ENCODE results near the gene HNRNPA2B1. TPM values are rescaled to one million over a fixed set of nuclear protein-coding genes. Genes with fewer than 3 reads are reported as not detected.
A peak's percentile ranks its signal among the peaks of the same experiment; 100 is the strongest.
"Not testable (repeated sequence)": the region's sequence is repeated elsewhere in the genome, so short reads cannot be mapped to it uniquely, and the experiment has no call there.

Gene HNRNPA2B1
- total RNA-seq, 1 donor from 2014 or later, result 484 TPM

DNA sequence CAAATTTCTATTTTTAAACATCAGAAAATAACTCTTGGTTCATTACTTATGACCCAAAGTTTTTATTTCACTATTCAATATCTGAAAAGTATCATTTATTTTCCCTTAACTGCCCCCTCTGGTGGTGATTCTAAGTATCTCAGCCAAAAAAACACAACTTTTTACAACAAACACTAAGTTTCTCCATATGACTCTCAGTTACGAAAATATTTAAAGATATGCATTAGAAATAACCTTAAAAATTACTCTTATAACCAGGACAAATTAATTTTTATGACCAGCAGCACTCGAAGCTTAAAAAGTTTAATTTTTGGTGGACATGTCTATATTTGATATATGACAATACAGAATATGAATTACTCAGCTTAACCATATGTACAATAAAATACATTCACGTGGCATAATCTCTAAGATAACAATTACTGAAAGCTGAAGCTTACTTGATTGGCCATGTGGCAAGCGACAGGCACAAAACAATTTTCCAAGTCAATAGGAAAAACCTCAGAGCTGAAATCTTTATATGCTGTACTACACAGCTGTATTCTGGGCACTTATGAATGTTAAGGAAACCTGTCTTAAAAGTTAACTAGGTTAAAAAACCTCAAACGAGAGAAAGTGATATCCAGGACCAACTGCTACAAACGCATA, 2.3 kb downstream of the HNRNPA2B1 start:
- peaks cover 47% of the 10 kb centered on the region for H3K4me1 Mint-ChIP-seq (ENCODE audit: unreplicated experiment)
- H3K27me3 Mint-ChIP-seq (ENCODE audit: unreplicated experiment), result no peaks in the 10 kb centered on the region
- TF ChIP-seq, protein P1, sequence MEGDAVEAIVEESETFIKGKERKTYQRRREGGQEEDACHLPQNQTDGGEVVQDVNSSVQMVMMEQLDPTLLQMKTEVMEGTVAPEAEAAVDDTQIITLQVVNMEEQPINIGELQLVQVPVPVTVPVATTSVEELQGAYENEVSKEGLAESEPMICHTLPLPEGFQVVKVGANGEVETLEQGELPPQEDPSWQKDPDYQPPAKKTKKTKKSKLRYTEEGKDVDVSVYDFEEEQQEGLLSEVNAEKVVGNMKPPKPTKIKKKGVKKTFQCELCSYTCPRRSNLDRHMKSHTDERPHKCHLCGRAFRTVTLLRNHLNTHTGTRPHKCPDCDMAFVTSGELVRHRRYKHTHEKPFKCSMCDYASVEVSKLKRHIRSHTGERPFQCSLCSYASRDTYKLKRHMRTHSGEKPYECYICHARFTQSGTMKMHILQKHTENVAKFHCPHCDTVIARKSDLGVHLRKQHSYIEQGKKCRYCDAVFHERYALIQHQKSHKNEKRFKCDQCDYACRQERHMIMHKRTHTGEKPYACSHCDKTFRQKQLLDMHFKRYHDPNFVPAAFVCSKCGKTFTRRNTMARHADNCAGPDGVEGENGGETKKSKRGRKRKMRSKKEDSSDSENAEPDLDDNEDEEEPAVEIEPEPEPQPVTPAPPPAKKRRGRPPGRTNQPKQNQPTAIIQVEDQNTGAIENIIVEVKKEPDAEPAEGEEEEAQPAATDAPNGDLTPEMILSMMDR (IDR thresholded peaks at IDR 0.05), result peak; percentile 74
- H3K9me3 Mint-ChIP-seq (ENCODE audit: unreplicated experiment), result no peaks in the 10 kb centered on the region
- peak overlapping the region; percentile 100 for H3K27ac Mint-ChIP-seq (ENCODE audit: unreplicated experiment)
- peaks cover 65% of the 10 kb centered on the region for H3K36me3 Mint-ChIP-seq (ENCODE audit: unreplicated experiment)
- DNase-seq (ENCODE audit: extremely low spot score, unreplicated experiment), result no peak
- H3K4me3 Mint-ChIP-seq (ENCODE audit: unreplicated experiment), result peak overlapping the region; percentile 99

DNA sequence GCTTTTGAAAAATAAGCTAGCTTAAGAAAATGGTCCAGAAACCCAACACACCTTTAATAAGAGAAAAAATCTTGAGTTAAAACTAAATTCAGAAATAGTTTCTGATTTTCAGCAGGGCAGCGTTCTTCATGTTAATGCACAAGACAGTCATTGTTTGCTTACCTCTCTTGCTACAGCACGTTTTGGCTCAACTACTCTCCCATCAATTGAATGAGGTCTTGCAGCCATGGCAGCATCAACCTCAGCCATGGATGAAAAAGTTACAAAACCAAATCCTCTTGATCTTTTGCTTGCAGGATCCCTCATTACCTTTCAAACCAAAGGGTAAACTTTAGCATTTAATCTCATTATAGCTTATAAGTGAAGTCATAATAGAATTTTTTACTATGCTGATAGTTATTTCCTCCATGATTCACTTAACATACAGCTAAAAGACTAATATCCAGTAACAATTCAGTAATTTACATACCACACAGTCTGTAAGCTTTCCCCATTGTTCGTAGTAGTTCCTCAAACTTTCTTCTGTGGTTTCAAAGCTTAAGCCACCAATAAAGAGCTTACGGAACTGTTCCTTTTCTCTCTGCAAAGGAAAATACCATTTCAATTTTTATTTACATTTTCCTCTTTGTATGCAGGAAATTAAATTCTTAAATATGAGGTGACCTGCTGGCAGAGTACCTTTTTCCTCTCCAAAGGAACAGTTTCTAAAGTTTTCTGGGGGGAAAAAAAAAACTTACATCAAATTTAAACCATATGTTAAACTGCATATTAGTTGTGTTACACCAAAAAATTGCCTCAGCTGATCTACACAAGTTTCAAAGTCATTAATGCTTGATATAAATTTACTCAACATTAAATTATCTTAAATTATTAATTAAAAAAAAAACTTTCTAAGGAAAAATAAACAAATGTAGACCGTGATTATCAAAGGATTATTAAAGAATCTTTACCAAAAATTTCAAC, 3.1 kb downstream of the HNRNPA2B1 start:
- H3K4me1 Mint-ChIP-seq (ENCODE audit: unreplicated experiment), result peaks cover 46% of the 10 kb centered on the region
- TF ChIP-seq, protein P1 (IDR thresholded peaks at IDR 0.05), result no peak
- peak overlapping the region; percentile 99 for H3K4me3 Mint-ChIP-seq (ENCODE audit: unreplicated experiment)
- peak overlapping the region; percentile 53 for H3K27ac Mint-ChIP-seq (ENCODE audit: unreplicated experiment)
- H3K36me3 Mint-ChIP-seq (ENCODE audit: unreplicated experiment), result peaks cover 71% of the 10 kb centered on the region
- DNase-seq (ENCODE audit: extremely low spot score, unreplicated experiment), result no peak
- no peaks in the 10 kb centered on the region for H3K27me3 Mint-ChIP-seq (ENCODE audit: unreplicated experiment)
- H3K9me3 Mint-ChIP-seq (ENCODE audit: unreplicated experiment), result no peaks in the 10 kb centered on the region

DNA sequence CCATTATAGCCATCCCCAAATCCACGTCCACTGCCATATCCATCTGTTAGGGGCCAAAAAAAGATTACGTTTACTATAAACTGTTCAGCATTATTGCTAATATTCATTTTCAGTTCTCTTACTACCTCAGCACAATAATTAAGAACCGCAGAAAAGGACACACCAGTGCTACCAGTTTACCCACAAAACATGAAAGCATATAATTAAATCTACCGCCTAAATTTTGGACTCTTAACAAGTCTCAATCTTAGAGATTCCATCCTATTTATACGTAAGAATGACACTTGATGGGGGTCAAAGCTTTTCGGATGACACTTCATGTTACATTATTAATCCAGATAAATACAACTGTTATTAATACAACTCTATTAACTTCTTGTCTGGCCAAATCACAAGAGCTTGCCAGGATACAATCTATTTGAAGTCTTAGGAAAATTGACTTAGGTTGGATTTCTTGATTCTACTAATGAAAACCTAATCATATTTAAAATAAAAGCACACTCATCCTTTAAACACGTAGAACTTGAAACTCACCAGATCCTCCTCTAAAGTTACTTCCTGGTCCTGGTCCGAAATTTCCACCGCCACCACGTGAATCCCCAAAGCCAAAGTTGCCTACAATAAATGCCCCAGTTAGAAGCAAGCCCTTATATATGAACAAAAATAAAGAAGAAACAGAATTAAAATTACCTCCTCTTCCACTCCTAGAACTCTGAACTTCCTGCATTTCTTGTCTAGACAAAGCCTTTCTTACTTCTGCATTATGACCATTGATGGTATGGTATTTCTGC, 4.5 kb downstream of the HNRNPA2B1 start:
- H3K4me3 Mint-ChIP-seq (ENCODE audit: unreplicated experiment), result peak overlapping the region; percentile 71
- peak overlapping the region; percentile 53 for H3K27ac Mint-ChIP-seq (ENCODE audit: unreplicated experiment)
- H3K4me1 Mint-ChIP-seq (ENCODE audit: unreplicated experiment), result peaks cover 52% of the 10 kb centered on the region
- peaks cover 85% of the 10 kb centered on the region for H3K36me3 Mint-ChIP-seq (ENCODE audit: unreplicated experiment)
- no peak for DNase-seq (ENCODE audit: extremely low spot score, unreplicated experiment)
- TF ChIP-seq, protein P1 (IDR thresholded peaks at IDR 0.05), result no peak
- H3K27me3 Mint-ChIP-seq (ENCODE audit: unreplicated experiment), result no peaks in the 10 kb centered on the region
- no peaks in the 10 kb centered on the region for H3K9me3 Mint-ChIP-seq (ENCODE audit: unreplicated experiment)

DNA sequence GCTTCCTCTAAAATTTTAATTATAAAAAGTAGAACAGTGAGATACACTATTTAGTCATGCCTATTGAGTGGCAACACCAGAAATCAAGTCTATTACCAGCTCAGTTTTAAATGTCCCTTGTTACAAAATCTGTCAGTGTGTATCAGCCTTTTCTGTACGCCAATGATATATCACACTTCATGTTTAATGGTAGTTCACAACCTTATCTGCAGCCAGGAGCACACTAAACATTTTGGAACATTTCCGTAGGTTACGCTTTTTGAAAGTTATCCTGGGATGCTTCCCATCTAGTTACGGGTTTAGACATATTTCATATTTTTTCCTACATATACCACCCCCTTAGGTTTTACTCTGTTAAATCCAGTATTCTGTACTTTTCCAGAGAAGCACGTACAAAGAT, 5.4 kb downstream of the HNRNPA2B1 start:
- Mint-ChIP-seq H3K4me3 (ENCODE audit: unreplicated experiment) (peak overlapping the region; percentile 14), H3K27me3 (ENCODE audit: unreplicated experiment) (no peaks in the 10 kb centered on the region), H3K27ac (ENCODE audit: unreplicated experiment) (no peak overlapping the region), H3K4me1 (ENCODE audit: unreplicated experiment) (peaks cover 56% of the 10 kb centered on the region), H3K9me3 (ENCODE audit: unreplicated experiment) (no peaks in the 10 kb centered on the region), H3K36me3 (ENCODE audit: unreplicated experiment) (peaks cover 91% of the 10 kb centered on the region)
- no peak for DNase-seq (ENCODE audit: extremely low spot score, unreplicated experiment)
- TF ChIP-seq, protein P1 (IDR thresholded peaks at IDR 0.05), result no peak

DNA sequence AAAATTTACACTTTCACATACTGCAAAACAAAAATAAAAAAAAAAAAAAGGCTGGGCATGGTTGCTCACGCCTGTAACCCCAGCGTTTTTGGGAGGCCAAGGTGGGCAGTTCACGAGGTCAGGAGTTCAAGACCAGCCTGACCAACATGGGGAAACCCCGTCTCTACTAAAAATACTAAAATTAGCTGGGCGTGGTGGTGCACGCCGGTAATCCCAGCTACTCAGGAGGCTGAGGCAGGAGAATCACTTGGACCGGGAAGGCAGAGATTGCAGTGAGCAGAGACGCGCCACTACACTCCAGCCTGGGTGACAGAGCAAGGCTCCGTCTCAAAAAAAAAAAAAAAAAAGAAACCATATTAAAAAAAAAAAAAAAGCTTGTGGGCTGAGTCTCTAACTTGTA, 5.8 kb downstream of the HNRNPA2B1 start:
- Mint-ChIP-seq H3K4me1 (ENCODE audit: unreplicated experiment) (peaks cover 56% of the 10 kb centered on the region), H3K36me3 (ENCODE audit: unreplicated experiment) (peaks cover 92% of the 10 kb centered on the region)
- H3K4me3 Mint-ChIP-seq (ENCODE audit: unreplicated experiment); H3K27ac Mint-ChIP-seq (ENCODE audit: unreplicated experiment); H3K27me3 Mint-ChIP-seq (ENCODE audit: unreplicated experiment); DNase-seq (ENCODE audit: extremely low spot score, unreplicated experiment); H3K9me3 Mint-ChIP-seq (ENCODE audit: unreplicated experiment): not testable (repeated sequence)
